Measurements from ENCODE around the gene TCF25. TPM values are rescaled to one million over a fixed set of nuclear protein-coding genes. Genes with fewer than 3 reads are reported as not detected.

TCF25 gene
- polyA plus RNA-seq, 4 donors: 110 to 136 (median 123) TPM

DNA sequence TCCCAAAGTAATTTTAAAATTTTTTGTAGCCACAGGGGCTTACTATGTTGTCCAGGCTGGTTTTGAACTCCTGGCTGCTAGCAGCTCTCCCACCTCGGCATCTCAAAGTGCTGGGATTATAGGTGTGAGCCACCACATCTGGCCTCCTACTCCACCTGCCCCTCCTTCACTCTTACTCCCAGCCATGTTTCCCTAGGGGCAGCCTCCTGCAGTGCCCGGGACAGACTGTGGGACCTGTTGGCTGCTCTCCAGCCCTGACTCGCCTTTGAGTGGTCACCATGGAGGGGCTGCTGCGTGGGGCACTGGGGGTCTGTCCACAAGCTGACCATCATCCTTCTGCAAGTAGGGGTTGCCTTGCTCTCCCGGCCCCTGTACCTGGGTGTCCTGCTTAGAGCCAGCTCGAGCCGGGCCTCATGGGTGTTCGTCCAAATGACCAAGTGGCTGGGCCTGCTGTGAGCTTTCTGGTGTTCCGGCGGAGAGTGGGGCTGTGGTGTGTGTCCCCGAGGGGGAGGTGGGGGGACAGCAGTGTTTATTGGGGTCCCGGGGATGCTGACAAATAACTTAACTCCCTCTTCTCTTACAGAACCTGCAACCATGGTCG, 28.6 kb upstream of the TCF25 start:
- no peak for DNase-seq (ENCODE audit: low read depth in 4 of 4, low spot score in 3 of 4)

DNA sequence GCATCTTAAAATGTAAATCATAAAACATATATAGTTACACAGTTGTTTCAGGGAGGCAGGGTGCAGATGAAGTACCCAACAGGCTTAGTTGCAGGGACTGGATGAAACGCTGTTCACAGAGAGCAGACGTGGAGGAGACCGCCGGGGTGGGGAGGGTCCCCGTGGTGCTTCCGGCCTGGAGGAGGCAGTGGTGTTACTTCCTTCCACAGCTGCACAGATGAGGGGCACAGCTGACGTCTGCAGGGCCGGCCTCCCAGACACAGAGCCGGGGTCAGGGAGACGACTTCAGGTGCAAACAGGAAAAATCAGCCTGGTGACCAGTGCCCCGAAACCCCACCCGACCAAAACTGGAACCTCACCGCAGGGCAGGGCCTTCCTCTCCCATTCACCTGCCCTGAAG, 28.0 kb upstream of the TCF25 start:
- no peak for DNase-seq (ENCODE audit: low read depth in 4 of 4, low spot score in 3 of 4)

DNA sequence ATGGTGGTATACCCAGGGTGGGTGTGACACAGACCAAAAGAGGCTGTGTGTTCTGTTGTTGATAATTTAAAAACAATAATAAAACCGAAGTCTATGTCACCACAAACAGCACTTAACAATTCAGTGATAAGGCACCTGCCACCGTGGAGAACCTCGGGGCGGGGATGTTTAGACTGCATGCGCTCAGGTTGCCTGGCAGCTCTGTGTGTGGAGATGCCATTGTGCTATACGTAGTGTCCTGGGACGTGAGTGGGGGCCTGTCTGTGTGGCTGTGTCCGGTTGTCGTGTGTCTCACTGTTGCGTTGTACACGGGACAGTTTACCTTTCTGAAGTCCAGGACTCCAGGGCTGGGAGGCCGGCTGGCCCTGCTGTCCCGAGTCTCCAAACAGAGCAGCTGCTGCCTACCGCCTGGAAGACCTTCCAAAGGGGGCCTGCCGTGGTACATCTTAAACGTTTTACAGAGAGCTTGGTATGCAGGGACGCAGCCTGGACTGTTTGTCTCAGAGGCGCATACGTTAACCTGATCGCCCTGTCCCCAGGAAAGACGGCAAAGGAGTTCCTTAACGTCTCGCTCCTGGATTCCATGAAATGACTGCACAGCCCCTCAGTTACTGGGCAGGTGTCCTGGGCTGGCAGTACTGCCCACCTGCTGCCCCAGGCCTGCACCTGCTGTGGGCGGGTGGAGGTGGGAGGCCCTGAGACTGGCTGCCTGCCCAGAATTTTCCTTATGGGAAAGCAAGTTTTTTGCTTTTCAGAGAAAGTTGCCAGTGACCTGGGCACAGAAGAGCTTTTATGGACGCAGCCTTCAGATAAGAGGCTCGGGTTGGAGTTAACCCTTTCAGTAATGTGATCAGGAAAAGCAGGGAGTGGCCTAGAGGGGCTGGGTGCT, 26.1 kb upstream of the TCF25 start:
- no peak for DNase-seq (ENCODE audit: low read depth in 4 of 4, low spot score in 3 of 4)

DNA sequence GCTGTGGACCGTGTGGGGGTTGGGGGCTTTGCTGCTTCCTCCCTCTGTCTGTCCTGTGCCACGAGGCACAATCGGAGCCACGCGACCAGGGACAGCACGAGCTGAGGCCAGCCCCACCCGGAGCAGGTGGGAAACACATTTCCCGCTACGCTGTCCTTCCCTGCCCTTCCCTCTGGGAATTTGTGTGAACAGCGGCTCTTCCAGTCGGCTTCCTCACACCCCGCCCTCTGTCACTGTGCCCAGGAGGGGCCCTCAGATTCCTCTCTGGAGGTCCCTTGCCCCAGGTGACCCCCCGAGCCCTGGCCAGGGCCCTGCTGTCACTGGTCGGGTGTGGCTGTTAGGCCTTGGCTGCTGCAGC, 25.5 kb upstream of the TCF25 start:
- no peak for DNase-seq (ENCODE audit: low read depth in 4 of 4, low spot score in 3 of 4)

DNA sequence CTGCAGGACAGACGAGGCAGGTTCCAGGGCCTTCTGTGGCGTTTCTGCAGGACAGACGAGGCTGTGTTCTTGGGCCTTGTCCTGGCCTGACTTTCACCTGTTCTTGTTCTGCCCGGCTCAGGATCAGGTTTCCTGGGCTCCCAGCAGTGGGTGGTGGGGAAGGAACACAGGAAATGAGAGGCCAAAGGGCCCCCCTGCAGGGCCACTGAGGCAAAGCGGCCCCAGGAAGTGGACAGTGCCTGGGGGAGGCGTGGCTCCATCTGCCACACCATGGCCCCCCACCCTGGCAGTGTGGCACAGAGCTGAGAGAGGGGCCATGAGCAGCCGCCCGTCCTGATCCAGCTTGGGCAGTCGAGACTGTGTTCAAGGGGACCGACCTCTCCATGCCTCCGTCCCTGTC, 24.4 kb upstream of the TCF25 start:
- DNase-seq (ENCODE audit: low read depth in 4 of 4, low spot score in 3 of 4): no peak

DNA sequence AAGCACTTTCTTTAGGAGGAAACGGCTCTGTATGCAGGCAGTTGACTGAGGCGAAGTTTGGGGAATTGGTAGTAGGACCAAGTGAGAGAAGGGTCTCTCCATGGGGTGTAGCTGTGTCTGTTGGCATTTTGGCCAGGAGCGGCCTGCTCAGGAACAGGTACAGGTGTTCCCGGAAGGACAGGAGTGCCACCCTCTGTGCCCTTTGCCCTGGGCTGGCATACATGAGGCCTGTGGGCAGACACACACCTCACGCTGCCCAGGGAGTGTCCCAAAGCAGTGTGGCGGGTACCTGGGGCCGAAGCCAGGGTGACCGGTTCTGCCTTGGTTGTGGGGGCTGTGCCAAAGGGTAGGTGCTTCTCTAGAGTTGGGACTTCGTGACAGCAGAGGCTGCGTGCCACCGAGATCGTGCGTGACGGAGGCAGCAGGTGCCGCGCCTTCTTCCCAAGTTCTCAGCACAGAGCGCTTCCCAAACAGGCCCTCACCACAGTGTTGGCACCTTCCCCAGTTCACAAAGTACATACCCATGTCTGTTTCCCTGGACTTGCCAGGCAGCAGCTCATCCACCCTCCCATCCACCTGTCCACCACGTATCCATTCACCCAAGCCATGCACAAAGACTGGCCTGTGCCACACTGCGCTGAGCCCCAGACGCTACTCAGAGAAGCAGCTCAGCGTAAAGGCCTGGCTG, 19.9 kb upstream of the TCF25 start:
- DNase-seq (ENCODE audit: low read depth in 4 of 4, low spot score in 3 of 4): no peak

DNA sequence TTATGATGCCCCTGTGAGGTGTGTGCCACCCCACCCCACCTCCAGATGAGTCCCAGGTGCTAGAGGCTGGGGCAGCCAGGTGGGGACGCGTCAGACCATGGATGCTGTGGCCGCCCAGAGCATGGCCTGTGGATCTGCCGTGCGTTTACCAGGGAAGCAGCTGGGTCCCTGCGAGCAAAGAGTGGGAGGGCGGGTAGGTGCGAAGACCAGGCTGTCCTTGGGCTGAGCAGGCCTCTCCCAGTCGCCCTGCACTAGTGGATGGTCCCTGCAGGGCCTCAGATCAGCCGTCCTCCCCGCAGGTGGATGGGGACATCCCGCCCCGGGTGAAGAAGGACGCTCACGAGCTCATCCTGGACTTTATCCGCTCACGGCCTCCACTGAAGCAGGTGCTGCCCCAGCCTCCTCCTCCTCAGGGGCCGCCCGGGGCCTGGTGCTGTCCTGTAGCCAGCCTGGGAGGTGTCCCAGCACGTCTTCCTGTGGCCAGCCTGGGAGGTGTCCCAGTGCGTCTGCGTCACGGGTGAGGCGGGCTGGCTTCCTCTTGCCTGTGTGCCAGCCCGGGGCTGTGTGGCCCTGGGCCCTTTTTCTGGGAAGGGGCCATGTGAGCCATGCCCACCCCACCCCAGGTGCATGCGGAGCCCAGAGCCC, 18.0 kb upstream of the TCF25 start:
- no peak for DNase-seq (ENCODE audit: low read depth in 4 of 4, low spot score in 3 of 4)

DNA sequence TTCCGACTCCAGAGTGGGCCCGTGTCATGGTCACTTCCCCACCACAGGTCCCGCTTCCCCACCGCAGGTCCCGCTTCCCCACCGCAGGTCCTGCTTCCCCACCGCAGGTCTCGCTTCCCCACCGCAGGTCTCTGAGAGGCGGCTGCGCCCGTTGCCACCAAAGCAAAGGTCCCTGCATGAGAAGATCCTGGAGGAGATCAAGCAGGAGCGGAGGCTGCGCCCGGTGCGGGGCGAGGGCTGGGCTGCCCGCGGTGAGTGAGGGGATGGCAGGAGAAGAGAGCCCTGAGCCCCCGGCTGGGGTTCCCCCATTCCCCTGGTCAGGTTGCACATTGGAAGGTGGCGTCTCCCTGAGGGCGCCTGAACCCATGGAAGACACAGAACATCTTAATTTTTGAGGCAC, 17.4 kb upstream of the TCF25 start:
- no peak for DNase-seq (ENCODE audit: low read depth in 4 of 4, low spot score in 3 of 4)

DNA sequence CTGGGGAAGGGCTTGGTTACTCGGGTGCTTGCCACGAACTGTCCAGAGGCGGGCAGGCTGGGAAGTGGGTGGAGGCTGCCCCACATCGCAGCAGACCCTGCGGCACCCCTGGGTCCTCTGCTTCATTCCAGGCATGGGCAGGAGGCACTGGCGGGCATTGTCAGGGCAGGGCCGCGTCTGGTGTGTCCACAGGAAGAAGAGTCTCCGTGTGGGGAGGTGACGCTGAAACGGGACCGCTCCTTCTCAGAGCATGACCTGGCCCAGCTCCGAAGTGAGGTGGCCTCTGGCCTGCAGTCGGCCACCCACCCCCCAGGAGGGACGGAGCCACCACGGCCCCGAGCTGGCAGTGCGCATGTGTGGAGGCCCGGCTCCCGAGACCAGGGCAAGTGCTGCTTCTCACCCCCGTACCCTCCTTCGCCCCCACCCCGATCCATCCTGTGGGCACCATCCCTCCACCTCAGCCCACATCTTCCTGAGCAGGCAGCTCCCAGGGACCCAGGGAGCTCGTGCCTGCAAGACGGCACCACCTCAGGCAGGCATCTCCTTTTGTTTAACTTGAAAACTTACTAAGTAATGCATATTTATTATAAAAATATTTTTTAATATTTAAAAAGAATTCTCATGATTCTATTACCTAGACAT, 14.3 kb upstream of the TCF25 start:
- DNase-seq (ENCODE audit: low read depth in 4 of 4, low spot score in 3 of 4): no peak

DNA sequence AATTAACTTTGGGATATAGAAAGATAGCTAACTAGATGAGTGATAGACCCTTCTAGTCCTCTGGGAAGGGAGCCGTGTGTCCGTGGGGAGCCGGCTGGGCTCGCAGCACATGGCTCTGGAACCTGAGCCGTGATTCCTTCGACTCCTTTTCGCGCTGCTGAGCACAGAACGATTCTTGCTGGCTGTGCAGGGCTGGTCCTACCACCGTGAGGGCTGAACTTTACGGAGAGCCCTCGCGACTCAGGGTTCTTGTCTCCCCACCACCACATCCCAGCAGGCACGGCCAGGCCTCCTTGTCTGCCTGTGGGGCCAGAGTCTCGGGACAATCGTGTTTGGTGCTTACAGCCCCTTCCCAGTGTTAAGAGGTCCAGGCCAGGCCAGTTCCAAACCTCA, 13.8 kb upstream of the TCF25 start:
- no peak for DNase-seq (ENCODE audit: low read depth in 4 of 4, low spot score in 3 of 4)

DNA sequence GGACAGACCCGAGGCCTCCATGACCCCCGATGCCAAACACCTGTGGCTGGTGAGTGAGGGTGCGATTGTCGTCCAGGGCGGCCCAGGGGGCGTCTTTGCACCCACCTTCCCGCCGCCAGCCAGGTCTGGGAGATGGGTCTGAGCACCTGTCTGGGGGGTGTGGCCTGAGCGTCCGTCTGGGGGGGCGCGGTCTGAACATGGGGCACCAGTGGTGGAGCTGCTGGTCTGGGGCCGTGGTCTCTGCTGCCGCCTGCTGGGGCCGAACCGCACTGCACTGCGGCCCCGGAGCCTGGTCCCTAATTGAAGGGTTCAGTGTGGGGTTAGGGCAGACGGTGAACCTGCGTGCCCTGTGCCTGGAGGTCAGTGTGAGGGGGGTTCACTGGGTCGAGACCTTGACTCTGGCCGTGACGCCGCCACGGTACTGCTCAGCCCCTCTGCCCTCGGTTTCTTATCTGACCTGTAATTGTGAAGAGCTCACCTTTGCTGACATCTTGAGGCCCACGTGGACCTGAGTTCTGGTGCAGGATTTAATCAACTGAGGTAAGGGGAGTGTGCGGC, 12.6 kb upstream of the TCF25 start:
- peak in 1 of 4 donors; percentile 54 for DNase-seq (ENCODE audit: low read depth in 4 of 4, low spot score in 3 of 4)

DNA sequence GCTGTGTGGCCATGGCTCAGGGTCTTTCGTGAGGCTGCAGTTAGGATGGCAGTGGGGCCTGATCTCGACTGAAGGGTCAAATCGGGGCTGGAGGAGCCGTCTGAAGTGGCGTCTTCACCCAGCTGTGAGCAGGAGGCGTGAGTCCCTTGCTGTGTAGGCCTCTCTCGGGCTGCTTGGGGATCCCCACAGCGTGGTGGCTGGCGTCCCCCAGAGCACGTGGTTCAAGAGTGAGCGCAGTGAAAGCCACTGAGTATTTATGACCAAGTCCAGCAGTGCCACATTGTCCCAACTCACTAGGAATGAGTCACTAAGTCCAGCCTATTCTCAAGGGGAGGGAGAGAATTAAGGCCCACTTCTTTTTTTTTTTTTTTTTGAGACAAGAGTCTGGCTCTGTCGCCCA, 11.7 kb upstream of the TCF25 start:
- no peak for DNase-seq (ENCODE audit: low read depth in 4 of 4, low spot score in 3 of 4)

DNA sequence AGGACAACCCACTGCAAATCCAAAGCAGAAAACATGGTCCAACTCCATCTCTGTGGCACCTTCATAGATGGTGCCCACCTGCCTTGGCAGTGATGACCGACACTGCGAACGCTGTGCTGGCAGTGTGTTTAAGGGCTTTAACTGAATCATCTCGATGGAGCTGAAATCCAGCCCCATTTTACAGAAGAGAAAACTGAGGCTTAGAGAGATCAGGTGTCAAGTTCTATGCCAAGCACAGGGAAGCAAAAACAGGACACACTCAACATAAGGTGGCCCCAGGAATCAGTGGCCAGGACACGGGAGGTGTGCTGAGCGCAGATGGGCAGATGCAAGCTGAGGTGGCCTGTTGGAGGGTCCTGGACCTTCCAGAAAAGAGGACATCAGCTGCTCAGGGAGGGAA, 10.7 kb upstream of the TCF25 start:
- DNase-seq (ENCODE audit: low read depth in 4 of 4, low spot score in 3 of 4): no peak

DNA sequence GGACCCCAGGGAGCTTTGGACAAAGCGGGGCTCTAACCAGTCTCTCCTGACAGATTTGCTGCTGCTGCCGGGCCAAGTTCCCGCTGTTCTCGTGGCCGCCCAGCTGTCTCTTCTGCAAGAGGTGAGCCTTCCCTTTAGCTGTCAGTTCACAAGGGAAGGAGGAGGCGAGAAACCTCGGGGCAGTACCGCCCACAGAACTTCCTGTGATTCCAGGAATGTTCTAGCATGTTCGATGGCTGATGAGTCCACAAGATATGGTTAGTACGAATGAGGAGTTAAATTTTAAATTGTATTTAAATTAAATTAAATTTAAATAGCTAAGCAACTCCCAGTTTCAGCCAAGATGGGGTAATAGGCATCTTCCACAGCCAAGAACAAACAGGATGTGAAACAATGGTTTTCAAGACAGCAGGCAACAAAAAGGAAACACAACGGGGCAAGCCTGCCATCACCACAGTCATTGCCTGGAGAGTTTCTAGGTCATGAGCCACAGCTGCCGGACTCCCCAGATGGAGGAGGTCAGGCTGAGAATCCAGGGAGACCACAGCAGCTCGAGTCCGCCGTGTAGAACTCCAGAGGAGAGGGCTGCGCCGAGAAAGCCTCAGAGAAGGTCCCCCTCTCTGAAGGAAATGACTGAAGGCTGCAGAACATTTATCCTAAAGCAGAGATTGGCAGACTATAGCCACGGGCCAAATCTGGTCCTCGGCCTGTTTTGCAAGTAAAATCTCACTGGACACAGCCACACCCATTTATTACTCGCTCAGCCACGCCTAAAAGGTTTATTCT, 9.5 kb upstream of the TCF25 start:
- no peak for DNase-seq (ENCODE audit: low read depth in 4 of 4, low spot score in 3 of 4)

DNA sequence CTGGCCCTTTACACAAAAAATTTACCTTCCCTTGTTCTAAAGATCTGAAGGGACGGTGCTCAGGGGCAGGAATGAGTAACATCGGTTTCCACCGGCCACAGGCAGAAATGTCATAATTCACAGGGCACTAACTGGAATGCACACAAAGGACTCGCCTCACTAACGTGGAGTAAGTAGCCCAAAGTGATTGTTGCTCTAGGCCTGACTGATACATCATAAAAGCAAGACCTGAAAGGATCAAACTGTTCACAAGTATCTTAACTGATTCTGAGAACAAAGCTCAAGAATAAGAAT, 8.9 kb upstream of the TCF25 start:
- no peak for DNase-seq (ENCODE audit: low read depth in 4 of 4, low spot score in 3 of 4)

DNA sequence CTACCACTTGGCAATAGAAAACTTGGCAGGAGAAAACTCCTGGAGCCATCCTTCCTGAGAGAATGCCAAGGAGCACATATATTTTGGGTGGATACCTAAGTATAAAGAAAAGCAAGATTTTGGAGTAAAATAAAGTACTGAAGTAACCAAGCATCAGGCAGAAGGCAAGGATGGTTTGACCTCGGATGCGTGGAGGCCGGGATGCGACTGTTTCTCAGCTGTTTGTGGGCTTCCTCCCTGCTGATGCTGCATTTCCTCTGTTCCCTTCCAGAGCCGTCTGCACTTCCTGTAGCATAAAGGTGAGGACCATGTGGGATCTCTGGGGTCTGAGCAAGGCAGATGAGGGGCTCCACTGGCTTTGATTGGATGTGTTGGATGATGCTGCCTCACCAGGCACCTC, 5.5 kb upstream of the TCF25 start:
- DNase-seq (ENCODE audit: low read depth in 4 of 4, low spot score in 3 of 4): no peak

DNA sequence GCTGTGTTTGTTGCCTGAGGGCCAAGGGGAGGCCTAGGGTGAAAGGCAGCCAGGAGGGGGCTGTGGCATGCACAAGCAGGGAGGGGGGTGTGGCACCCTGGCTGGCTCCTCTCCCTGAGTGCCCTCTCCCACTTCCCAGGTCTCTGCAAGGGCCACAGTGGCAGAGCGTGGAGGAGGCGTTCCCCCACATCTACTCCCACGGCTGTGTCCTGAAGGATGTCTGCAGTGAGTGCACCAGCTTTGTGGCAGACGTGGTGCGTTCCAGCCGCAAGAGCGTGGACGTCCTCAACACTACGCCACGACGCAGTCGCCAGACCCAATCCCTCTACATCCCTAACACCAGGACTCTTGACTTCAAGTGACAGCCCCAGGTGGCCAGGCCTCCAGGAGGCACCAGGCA, 3.5 kb upstream of the TCF25 start:
- DNase-seq (ENCODE audit: low read depth in 4 of 4, low spot score in 3 of 4): no peak

DNA sequence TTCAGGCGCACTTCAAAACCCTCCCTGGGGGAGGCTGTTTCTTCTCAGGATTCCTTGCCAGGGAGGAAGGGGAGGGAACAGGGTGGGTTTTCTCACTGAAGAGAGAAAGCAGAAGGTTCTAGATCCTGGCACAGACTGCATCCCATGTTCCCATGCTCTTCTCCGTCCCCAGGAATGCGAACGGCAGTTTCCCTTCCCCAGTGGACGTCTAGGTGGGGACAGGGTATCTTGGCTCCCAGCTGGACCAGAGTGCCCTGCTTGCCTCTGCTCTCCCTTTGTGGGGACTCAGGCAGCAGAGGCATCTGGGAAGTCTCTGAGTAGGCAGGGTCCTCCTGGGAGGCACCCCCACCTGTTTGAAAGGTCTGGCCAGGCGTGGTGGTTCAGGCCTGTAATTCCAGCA, 3.0 kb upstream of the TCF25 start:
- DNase-seq (ENCODE audit: low read depth in 4 of 4, low spot score in 3 of 4): no peak

DNA sequence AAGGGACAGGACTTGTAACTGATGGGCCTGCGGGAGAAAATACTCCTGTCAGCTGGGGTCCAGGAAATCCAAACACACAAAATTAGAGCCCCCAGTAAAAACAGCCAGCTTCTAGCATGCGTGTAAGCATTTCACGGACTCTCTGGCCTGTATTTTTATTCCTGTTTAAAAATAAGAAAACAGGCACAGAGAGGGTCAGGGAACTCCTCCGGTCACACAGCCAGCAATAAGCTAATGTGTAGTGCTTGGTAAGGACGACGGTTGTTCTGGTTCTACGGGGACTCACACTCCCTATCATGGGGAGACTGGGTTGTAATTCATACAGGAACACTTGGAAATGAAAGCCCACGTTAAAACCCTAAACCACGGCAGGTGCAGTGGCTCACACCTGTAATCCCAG, 1.5 kb upstream of the TCF25 start:
- no peak for DNase-seq (ENCODE audit: low read depth in 4 of 4, low spot score in 3 of 4)

Data from right renal pelvis (tissue), 4 donors.